K562 (cell line): Measurements from ENCODE around the gene APOBEC3A. TPM values are rescaled to one million over a fixed set of nuclear protein-coding genes. Genes with fewer than 3 reads are reported as not detected.

Source experiments
- AFF4 ChIP-seq: sonication (generic); formaldehyde crosslinking; IDR thresholded peaks from 2 replicates; pipeline ENCODE4 v1.8.0; 2023; ENCODE audit warnings: mild to moderate bottlenecking, missing genetic modification reagents
- ATF6 ChIP-seq: sonication (generic); formaldehyde crosslinking; IDR thresholded peaks from 2 replicates; pipeline ENCODE4 v1.4.0; 2020; ENCODE audit warnings: mild to moderate bottlenecking, missing genetic modification reagents
- CREBBP ChIP-seq: IDR thresholded peaks from one replicate; pipeline ENCODE4 v1.6.1; 2012; ENCODE audit warnings: low read depth, mild to moderate bottlenecking, control low read depth, inconsistent platforms, low read length
- DIDO1 ChIP-seq: fragments of 450-650 bp; IDR thresholded peaks from 2 replicates; pipeline ENCODE4 v1.6.1; 2016; ENCODE audit warnings: low read depth, missing biosample characterization, missing genetic modification characterization
- E2F6 ChIP-seq, 2 experiments: IDR thresholded peaks; 2 replicates each; pipeline ENCODE4 v1.6.1; 2011; ENCODE audit warnings: borderline replicate concordance in 1 of 2, control low read depth in 1 of 2, low read depth in 1 of 2, low read length in 1 of 2, mild to moderate bottlenecking in 1 of 2, mixed read lengths in 1 of 2, moderate library complexity in 1 of 2; ENCODE audit not compliant: insufficient read depth in 1 of 2, insufficient read length in 1 of 2, poor library complexity in 1 of 2, severe bottlenecking in 1 of 2; ENCODE audit errors: extremely low read depth in 1 of 2
- FIP1L1 ChIP-seq: fragments of 200-400 bp; formaldehyde crosslinking; IDR thresholded peaks from 2 replicates; pipeline ENCODE4 v1.6.1; 2018; ENCODE audit warnings: mild to moderate bottlenecking, low read depth, low read length; ENCODE audit not compliant: poor library complexity, severe bottlenecking
- FUS ChIP-seq: fragments of 200-400 bp; formaldehyde crosslinking; optimal IDR thresholded peaks from 2 replicates; pipeline ENCODE3; 2017; ENCODE audit warnings: low read depth, low read length
- MED1 ChIP-seq: sonication (generic); formaldehyde crosslinking; IDR thresholded peaks from 2 replicates; pipeline ENCODE4 v1.8.1; 2023; ENCODE audit warnings: missing genetic modification reagents, borderline replicate concordance
- MEF2D ChIP-seq: conservative IDR thresholded peaks from 2 replicates; pipeline ENCODE4 v1.6.1; 2016; ENCODE audit warnings: low read depth, missing genetic modification characterization, missing compliant biosample characterization
- NONO ChIP-seq, 2 experiments: fragments of 200-400 bp in 1 of 2; fragments of 450-650 bp in 1 of 2; formaldehyde crosslinking in 1 of 2; IDR thresholded peaks; 2 replicates each; pipeline ENCODE4 v1.6.1; 2017; ENCODE audit warnings: low read depth in 2 of 2, mild to moderate bottlenecking in 2 of 2, moderate library complexity in 2 of 2, low read length in 1 of 2
- NR0B1 ChIP-seq: fragments of 450-650 bp; IDR thresholded peaks from one replicate; pipeline ENCODE4 v1.6.1; 2018; ENCODE audit warnings: mild to moderate bottlenecking, moderate library complexity; ENCODE audit not compliant: partially characterized antibody
- NR3C1 ChIP-seq: sonication (generic); formaldehyde crosslinking; IDR thresholded peaks from 2 replicates; pipeline ENCODE4 v1.8.1; 2022; ENCODE audit warnings: missing genetic modification reagents
- RBM39 ChIP-seq: fragments of 200-400 bp; formaldehyde crosslinking; optimal IDR thresholded peaks from 2 replicates; pipeline ENCODE3; 2018; ENCODE audit warnings: low read depth, low read length
- SETDB1 ChIP-seq: IDR thresholded peaks from one replicate; pipeline ENCODE4 v1.6.1; 2012; ENCODE audit warnings: low read length, control low read depth, inconsistent platforms
- TOE1 ChIP-seq, 2 experiments: fragments of 450-650 bp in 1 of 2; sonication (generic) in 1 of 2; formaldehyde crosslinking in 1 of 2; IDR thresholded peaks; 2 replicates each; pipeline versions ENCODE4 v1.7.1 to v1.8.0; 2016 to 2022; ENCODE audit warnings: borderline replicate concordance in 2 of 2, mild to moderate bottlenecking in 2 of 2, antibody characterized with exemption in 1 of 2, inconsistent platforms in 1 of 2, low read depth in 1 of 2, missing genetic modification reagents in 1 of 2, moderate library complexity in 1 of 2
- ZNF444 ChIP-seq: fragments of 250-450 bp; sonication (Bioruptor Pico); IDR thresholded peaks from 2 replicates; pipeline ENCODE4 v1.4.0; 2020; ENCODE audit warnings: mild to moderate bottlenecking, moderate library complexity
- polyA plus RNA-seq, 8 experiments: library from polyadenylated mRNA; depleted of rRNA in 4 of 8; stranded (reverse) in 5 of 8; unstranded in 3 of 8; fragments of >200 nt; fragmentation: Nextera tagmentation in 2 of 8; fragmentation: Illumina TruSeq in 1 of 8; extraction: Ambion mirVana in 2 of 8; extraction: Trizol in 1 of 8; gene quantifications; 2 replicates each; pipeline versions ENCODE4 v1.2.1 to v1.2.3, GENCODE V29; 2011 to 2014; ENCODE audit warnings: inconsistent platforms in 1 of 8, missing spikeins in 1 of 8
- total RNA-seq, 7 experiments: library from RNA; depleted of rRNA in 6 of 7; stranded (reverse); fragments of >200 nt in 6 of 7; fragmentation: Illumina TruSeq in 2 of 7; extraction: Trizol in 2 of 7; gene quantifications; 2 replicates each; pipeline versions ENCODE4 v1.2.1 to v1.2.3, GENCODE V29; 2011 to 2021; ENCODE audit warnings: low replicate concordance in 1 of 7

The APOBEC3A gene
- total and polyA plus RNA-seq, 9 of the 15 experiments (the other 6 are each of a cell fraction or from before 2014, with no cell fraction given) = 0.04 TPM; not detected in 8

GRCh38 chr22:38981992-38982927 is 24.9 kb downstream of the APOBEC3A start, which contains the start of gene APOBEC3B (continued):
- TF ChIP-seq ATF6 (no peak), TOE1 (IDR thresholded peaks at IDR 0.05; ENCODE audit: borderline replicate concordance) (no peak), TOE1 (CRISPR knock-in tag; IDR thresholded peaks at IDR 0.05; ENCODE audit: borderline replicate concordance, low read depth) (no peak), SETDB1 (no peak), ZNF444 (CRISPR knock-in tag) (no peak), MED1 (CRISPR knock-in tag) (no peak), NR3C1 (CRISPR knock-in tag) (0 out of 2 replicates have a peak, but pooled peaks have one; percentile 36), MEF2D (tag) (no peak), CREBBP (no peak), E2F6 (IDR thresholded peaks at IDR 0.05; ENCODE audit: borderline replicate concordance in 1 of 2, extremely low read depth in 1 of 2, insufficient read depth in 1 of 2, insufficient read length in 1 of 2, low read depth in 1 of 2, low read length in 1 of 2, poor library complexity in 1 of 2, severe bottlenecking in 1 of 2) (peak; percentile 90 to 91), FUS (no peak), AFF4 (no peak), NR0B1 (no peak), NONO (IDR thresholded peaks at IDR 0.05; ENCODE audit: low read depth in 2 of 2, low read length in 1 of 2) (no peak), DIDO1 (tag) (no peak), FIP1L1 (no peak), RBM39 (no peak)
